C4-2B (cell line): ENCODE data around the gene GABPB1.

Experiments
- CTCF ChIP-seq: fragments of 450-650 bp; conservative IDR thresholded peaks from 2 replicates; pipeline ENCODE4 v1.5.1; 2017; ENCODE audit warnings: mild to moderate bottlenecking
- ZFX ChIP-seq: fragments of 450-650 bp; IDR thresholded peaks from 2 replicates; pipeline ENCODE4 v1.6.1; 2017

GRCh38 chr15:50377867-50378751 is 23.1 kb upstream of the GABPB1 start:
- TF ChIP-seq CTCF (no peak), ZFX (no peak)
